Skeletal muscle satellite cell (primary cell): ENCODE results near the gene AQP2.

ENCODE experiments used
- H3K27me3 ChIP-seq: 2 replicates; pipeline ENCODE4 v1.7.0; 2013; ENCODE audit warnings: low read length; ENCODE audit not compliant: control insufficient read depth, insufficient read depth
- H3K36me3 ChIP-seq: 2 replicates; pipeline ENCODE4 v1.7.0; 2013; ENCODE audit warnings: mild to moderate bottlenecking, control low read depth, low read length; ENCODE audit not compliant: insufficient read depth
- H3K4me1 ChIP-seq: 2 replicates; pipeline ENCODE4 v1.7.0; 2013; ENCODE audit warnings: low read length; ENCODE audit not compliant: control insufficient read depth, insufficient read depth
- H3K4me2 ChIP-seq: 2 replicates; pipeline ENCODE4 v1.7.0; 2013; ENCODE audit warnings: mild to moderate bottlenecking, low read length
- H3K4me3 ChIP-seq: 2 replicates; pipeline ENCODE4 v1.7.0; 2013; ENCODE audit warnings: low read length
- H3K9ac ChIP-seq: 2 replicates; pipeline ENCODE4 v1.7.0; 2013; ENCODE audit warnings: mild to moderate bottlenecking, low read depth, low read length, moderate library complexity
- H3K9me3 ChIP-seq: replicated peaks from 2 replicates; pipeline ENCODE4 v1.7.0; 2013; ENCODE audit warnings: mild to moderate bottlenecking, control low read depth, low read length

AQP2 gene

DNA sequence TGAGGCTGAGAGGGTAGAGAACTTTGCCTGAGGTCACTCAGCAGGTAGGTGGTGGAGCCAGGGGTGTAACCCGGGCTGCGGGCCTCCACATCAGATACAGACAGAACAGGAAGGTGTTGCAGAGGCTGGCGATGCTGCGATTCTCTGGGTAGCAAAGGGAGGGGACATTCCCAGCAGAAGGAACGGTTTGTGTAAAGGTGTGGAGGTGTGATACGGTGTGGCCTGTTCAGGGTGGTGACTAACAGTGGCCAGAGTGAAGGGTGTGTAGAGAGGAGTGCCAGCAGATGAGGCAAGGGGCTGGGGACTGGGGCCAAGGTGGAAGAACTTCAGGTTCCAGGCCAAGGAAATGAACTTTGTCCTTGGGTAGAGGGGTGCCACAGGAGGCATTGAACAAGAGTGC lies 28.6 kb upstream of the AQP2 start:
- no peaks in the 10 kb centered on the region for H3K36me3 ChIP-seq
- H3K9ac ChIP-seq, result no peak overlapping the region
- no peaks in the 10 kb centered on the region for H3K9me3 ChIP-seq
- H3K27me3 ChIP-seq, result peaks cover 12% of the 10 kb centered on the region
- no peak overlapping the region for H3K4me3 ChIP-seq
- H3K4me1 ChIP-seq, result peaks cover 9% of the 10 kb centered on the region
- no peak overlapping the region for H3K4me2 ChIP-seq

DNA sequence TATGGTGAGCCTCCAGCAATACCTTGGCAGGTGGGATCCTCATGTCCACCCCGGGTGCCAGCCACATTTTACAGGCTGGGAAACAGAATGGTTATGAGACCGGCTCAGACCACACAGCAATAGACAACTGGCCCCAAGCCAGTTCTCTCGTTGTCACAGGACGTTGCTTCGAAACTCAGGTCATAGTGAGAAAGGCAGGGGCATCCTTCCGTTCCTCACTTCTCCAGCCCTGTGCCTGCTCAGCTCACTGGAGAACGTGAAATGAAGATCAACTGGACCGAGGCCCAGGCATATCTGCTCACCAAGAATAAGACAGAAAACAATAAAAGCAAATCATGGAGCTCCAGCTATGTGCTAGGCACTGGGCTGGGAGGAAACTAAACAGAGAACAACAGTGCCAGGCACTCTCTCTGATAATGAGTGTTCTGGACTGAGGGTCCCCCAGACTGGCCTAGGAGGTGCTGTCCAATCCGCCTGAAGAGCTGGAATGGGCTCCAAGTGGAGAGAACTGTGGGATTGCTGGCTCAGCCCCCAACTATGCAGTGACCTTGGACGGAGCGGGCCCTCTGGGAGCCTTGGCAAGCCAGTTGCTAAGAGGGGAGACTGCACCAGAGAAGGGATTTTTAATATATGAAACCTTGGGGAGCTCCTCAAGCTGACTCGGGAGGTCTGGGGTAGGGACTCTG lies 28.0 kb upstream of the AQP2 start:
- Histone ChIP-seq H3K4me1 (peaks cover 9% of the 10 kb centered on the region), H3K9me3 (no peaks in the 10 kb centered on the region), H3K9ac (no peak overlapping the region), H3K27me3 (peaks cover 12% of the 10 kb centered on the region), H3K4me3 (no peak overlapping the region), H3K36me3 (no peaks in the 10 kb centered on the region), H3K4me2 (no peak overlapping the region)

DNA sequence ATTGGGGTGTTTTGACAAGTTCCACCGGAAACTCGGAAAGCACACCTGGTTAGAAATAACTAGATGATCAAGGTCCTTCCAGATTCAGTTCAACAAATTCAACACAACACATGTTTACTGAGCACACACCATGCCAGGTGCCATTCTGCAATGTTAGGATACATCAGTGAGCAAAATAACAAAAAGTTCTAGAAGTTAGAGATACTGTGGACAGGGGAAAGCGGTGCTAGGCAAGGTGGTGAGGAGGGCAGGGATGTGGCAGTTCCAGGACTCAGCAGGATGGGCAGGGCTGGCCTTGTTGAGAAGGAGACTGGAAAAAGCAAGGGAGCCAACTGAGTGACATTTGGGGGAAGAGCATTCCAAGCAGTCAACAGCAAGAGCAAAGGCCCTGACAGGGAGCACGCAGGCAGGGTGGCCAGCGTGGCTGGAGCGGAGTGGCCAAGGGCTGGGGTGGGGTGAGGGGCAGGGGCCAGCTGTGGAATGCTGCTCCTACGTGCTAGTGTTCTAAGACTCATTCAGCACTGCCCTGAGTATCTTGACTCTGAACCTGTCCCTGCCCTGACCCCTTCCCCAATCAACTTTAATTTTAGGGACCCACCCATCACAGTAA lies 27.4 kb upstream of the AQP2 start:
- Histone ChIP-seq H3K4me3 (no peak overlapping the region), H3K4me1 (peaks cover 9% of the 10 kb centered on the region), H3K9ac (no peak overlapping the region), H3K4me2 (no peak overlapping the region), H3K36me3 (no peaks in the 10 kb centered on the region), H3K9me3 (no peaks in the 10 kb centered on the region), H3K27me3 (peaks cover 6% of the 10 kb centered on the region)

DNA sequence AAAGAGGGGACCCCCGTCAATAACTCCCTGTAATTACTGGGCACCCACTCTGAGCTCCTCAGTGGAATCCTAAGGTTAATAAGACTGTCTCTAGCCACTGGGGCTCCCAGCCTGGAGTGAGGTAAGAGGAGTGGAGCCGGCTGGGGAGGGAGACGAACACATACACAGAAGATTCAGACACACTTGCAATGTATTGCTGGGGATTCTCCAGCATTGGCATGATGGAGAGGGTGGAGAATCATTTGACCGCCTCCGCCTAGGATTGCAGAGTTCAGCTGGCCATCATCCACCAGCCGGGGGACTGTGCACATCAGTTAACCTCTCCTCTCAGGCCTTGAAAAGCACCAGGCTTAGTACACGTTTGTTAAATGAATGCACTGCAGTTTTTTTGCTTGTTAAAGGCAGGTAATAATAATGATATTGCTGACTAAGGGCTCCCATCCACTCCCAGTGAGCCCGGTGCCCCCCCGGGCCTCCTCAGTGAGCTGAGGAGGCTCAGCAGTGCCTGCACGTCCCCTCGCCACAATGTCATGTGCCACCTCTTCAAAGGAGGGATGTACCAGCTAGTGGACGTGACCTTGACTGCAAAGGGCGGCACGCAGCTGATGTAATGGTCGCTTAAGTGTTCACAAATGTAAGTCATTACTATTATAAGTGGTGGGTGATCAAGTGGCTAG lies 26.5 kb upstream of the AQP2 start:
- Histone ChIP-seq H3K4me2 (no peak overlapping the region), H3K4me3 (no peak overlapping the region)

DNA sequence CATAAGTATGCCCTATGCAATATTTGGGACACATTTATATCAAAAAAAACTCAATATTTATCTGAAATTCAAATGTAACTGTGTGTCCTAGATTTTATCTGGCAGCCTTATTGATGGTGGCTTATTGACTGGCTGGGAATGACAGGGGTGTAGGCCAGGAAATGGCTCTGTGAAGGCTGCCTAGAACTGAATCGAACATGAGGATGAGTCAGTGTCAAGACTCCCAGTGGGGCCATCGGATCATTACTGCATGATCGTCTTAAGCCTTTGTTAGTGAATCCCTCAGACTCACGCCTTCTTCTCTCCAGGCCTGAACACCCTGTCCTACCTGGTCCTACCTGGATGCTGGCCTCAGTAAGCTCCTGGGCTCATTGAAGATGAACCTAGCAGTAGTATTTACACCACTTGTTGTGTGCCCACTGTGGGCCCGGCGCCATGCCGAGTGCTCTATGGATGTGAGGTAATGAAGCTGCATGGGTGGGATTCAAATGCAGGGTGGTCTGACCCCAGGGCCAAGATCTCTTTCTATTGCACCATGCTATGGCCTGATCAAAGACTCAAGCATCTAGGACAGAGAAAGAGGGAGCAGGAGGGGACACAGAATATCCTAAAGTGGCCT lies 25.8 kb upstream of the AQP2 start:
- Histone ChIP-seq H3K4me2 (no peak overlapping the region), H3K4me1 (peaks cover 9% of the 10 kb centered on the region), H3K4me3 (no peak overlapping the region), H3K9ac (no peak overlapping the region), H3K9me3 (no peaks in the 10 kb centered on the region), H3K36me3 (no peaks in the 10 kb centered on the region), H3K27me3 (peaks cover 6% of the 10 kb centered on the region)

More for the DNA sequence above, 26.5 kb upstream of the AQP2 start:
- Histone ChIP-seq H3K4me1 (peaks cover 9% of the 10 kb centered on the region), H3K9ac (no peak overlapping the region), H3K9me3 (no peaks in the 10 kb centered on the region), H3K27me3 (peaks cover 6% of the 10 kb centered on the region), H3K36me3 (no peaks in the 10 kb centered on the region)

DNA sequence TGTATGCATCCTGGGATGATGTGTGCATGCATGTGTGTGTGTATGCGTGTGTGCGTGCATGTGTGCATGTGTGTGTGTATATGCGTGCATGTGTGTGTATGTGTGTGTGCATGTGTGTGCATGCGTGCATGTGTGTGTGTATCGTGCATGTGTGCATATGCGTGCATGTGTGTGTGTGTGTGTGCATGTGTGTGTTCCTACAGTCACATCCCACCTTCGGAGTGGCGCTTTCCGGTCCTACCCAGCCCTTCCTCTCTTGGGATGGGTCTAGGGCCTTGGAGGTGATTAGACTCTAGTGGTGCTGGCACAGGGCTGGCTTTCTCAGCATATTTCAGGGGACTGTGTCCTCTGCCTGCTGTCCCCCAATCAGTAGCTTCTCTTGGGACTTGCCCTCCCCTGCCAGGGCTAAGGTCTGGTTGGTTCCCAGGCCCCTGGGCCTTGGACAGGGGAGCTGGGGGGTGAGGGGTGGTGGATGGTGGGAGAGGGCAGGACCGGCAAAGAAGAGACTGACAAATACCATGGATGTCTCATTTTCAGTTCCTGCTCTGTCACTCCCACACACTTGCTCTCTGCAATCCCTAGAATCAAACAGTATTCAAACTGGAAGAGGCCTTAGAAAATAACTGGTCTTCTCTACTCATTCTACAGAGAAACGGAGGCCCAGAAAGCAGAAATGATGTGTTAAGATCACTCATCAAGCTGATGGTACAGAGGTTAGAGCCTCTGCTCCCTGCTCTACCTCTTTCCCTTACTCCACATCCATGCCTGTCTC lies 24.9 kb upstream of the AQP2 start:
- Histone ChIP-seq H3K9ac (no peak overlapping the region), H3K36me3 (no peaks in the 10 kb centered on the region), H3K27me3 (peaks cover 6% of the 10 kb centered on the region), H3K4me2 (no peak overlapping the region), H3K4me1 (peaks cover 3% of the 10 kb centered on the region), H3K4me3 (no peak overlapping the region), H3K9me3 (no peaks in the 10 kb centered on the region)

DNA sequence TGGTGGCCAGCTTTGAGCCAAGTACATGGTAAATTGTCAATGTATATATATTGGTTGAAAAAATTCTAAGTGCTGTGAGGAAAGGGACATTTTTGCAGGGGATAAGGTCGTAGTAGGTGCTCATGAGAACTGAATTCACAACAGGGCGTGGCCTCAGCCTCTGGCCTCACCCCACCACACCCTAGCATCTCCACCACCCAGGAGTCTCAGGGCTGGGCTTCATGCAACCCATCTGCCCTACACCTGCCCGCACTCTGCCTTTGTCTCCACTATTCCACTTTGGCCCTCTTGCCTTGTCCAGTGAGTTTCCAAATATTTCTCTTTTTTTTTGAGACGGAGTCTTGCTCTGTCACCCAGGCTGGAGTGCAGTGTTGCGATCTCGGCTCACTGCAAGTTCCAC lies 22.1 kb upstream of the AQP2 start:
- Histone ChIP-seq H3K27me3 (no peaks in the 10 kb centered on the region), H3K9me3 (no peaks in the 10 kb centered on the region), H3K9ac (no peak overlapping the region), H3K4me1 (no peaks in the 10 kb centered on the region), H3K36me3 (no peaks in the 10 kb centered on the region), H3K4me2 (no peak overlapping the region), H3K4me3 (no peak overlapping the region)

DNA sequence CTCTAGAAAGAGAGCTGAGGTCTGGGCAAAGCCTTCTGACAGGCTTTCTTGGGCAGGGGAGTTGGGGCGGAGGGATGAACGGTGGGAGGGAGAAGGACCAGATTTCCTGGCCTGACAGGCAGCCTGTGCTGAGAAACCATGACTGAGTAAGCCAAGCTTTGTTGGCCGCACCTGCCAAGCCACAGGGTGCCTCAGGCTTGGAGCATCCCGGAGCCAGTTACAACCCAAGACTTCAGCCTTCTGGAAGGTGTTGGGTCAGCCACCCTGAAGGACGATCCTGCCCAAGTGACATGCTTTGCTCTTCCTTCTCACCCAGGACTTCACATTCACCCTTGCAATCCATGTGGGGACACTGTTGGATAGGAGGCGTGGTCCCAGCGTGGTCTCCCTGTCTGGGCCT lies 21.0 kb upstream of the AQP2 start:
- Histone ChIP-seq H3K9ac (no peak overlapping the region), H3K4me2 (no peak overlapping the region), H3K27me3 (no peaks in the 10 kb centered on the region), H3K4me3 (no peak overlapping the region), H3K36me3 (no peaks in the 10 kb centered on the region), H3K9me3 (no peaks in the 10 kb centered on the region), H3K4me1 (peaks cover 4% of the 10 kb centered on the region)

DNA sequence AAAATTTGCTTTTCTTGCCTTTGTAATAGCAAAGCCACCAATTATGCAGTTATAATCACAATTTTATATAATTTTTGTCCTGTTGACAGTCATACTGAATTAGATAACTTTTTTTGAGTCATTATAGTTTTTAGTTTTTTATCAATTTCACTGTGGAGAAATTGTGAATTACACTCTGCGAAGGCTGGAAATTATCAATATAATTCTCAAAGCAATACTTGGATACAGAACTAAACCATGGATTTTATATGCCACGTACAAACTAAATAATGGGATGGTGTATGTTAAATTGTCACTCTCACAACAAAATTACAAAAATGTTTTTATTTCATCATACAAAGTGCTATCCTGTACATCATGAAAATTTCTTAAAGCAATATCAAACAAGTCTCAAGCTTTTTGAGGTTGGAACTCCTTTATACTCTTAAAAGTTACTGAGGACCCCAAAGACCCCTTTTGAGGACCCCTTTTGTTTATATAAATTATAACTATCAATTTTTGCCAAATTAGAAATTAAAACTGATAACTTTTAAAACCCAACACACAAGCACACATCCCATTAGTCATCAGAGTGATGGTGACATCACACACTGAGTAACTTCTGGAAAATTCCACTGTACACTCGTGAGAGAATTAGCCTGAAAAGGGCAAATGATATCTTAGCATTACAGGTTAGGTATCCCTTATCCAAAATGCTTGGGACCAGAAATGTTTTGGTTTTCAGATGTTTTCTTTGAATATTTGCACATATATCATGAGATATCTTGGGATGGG lies 19.8 kb upstream of the AQP2 start:
- H3K4me1 ChIP-seq, result peaks cover 4% of the 10 kb centered on the region
- no peak overlapping the region for H3K4me2 ChIP-seq
- H3K4me3 ChIP-seq, result no peak overlapping the region
- no peaks in the 10 kb centered on the region for H3K27me3 ChIP-seq
- H3K36me3 ChIP-seq, result no peaks in the 10 kb centered on the region
- H3K9ac ChIP-seq, result no peak overlapping the region
- H3K9me3 ChIP-seq, result no peaks in the 10 kb centered on the region

DNA sequence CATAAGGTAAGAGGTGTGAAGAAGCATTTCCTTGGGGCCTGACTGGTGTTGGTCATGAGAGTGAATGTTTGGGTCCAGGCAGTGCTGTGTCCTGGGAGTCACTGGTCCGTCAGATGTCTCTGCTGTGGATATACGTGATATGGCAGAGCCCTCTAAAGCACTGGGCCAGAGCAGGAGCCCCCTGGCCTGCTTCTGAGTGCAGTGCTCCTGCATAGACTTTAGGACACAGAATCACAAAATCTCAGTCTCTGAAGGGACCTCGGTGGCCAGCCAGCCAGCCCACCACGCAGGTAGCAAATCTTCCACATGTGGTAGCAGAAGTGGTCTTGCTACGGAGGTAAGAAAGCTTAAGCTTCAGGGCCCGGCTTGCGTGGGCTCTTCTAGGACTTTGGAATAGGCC lies 18.5 kb upstream of the AQP2 start:
- Histone ChIP-seq H3K9me3 (no peaks in the 10 kb centered on the region), H3K4me3 (no peak overlapping the region), H3K9ac (no peak overlapping the region), H3K36me3 (no peaks in the 10 kb centered on the region), H3K4me1 (peaks cover 4% of the 10 kb centered on the region), H3K27me3 (no peaks in the 10 kb centered on the region), H3K4me2 (no peak overlapping the region)
